Glomerular endothelial cell (primary cell): ENCODE data around the gene PAXX. TPM values are rescaled to one million over a fixed set of nuclear protein-coding genes. Genes with fewer than 3 reads are reported as not detected.
"Not testable (repeated sequence)": the region's sequence is repeated elsewhere in the genome, so short reads cannot be mapped to it uniquely, and the experiment has no call there.

ENCODE experiments used
- DNase-seq: peaks from one replicate; pipeline ENCODE4 v3.0.0-alpha.2; 2011; ENCODE audit warnings: low read depth, low spot score; ENCODE audit errors: extremely low read depth
- total RNA-seq: library from RNA; depleted of rRNA; stranded (reverse); fragments of >200 nt; gene quantifications from 2 replicates; pipeline ENCODE4 v1.2.3, GENCODE V29; 2015

Gene PAXX
- total RNA-seq, 1 donor from 2014 or later = 47.2 TPM

GRCh38 chr9:136997830-136998234 lies 5.6 kb downstream of the PAXX start:
- no peak for DNase-seq

- no peak for DNase-seq
These were observed 8.1 kb downstream of the PAXX start for GRCh38 chr9:137000177-137000930.

GRCh38 chr9:137001857-137002645 lies 9.8 kb downstream of the PAXX start:
- no peak for DNase-seq

- no peak for DNase-seq
These were observed 10.4 kb downstream of the PAXX start for GRCh38 chr9:137002646-137003041.

GRCh38 chr9:137004285-137004684 lies 12.1 kb downstream of the PAXX start:
- not testable (repeated sequence) for DNase-seq

GRCh38 chr9:137006116-137007003 lies 14.1 kb downstream of the PAXX start:
- DNase-seq = no peak

- no peak for DNase-seq
These were observed 15.0 kb downstream of the PAXX start for GRCh38 chr9:137007108-137007815.

- DNase-seq = no peak
These were observed 15.6 kb downstream of the PAXX start for GRCh38 chr9:137007816-137008270.

- no peak for DNase-seq
These were observed 16.1 kb downstream of the PAXX start for GRCh38 chr9:137008312-137008711.

DNA sequence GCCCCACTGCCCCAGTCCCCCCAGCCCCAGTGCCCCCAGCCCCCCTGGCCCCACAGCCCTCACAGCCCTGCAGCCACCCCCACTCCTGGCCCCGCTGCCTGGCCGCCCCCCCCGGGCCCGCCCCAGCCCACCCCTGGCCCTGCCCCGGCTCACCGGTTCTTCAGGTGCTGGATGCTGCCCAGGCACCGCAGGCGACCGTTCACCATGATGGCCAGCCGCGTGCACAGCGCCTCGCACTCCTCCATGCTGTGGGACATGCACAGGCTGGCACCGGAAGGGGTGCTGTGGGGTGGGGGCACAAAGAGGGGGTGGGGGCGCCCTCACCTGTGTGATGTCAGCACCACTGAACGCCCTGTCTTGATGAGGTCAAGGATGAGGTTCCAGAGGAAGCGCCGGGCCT lies 17.0 kb downstream of the PAXX start:
- no peak for DNase-seq

GRCh38 chr9:137009938-137010732 lies 17.9 kb downstream of the PAXX start:
- DNase-seq = no peak

DNA sequence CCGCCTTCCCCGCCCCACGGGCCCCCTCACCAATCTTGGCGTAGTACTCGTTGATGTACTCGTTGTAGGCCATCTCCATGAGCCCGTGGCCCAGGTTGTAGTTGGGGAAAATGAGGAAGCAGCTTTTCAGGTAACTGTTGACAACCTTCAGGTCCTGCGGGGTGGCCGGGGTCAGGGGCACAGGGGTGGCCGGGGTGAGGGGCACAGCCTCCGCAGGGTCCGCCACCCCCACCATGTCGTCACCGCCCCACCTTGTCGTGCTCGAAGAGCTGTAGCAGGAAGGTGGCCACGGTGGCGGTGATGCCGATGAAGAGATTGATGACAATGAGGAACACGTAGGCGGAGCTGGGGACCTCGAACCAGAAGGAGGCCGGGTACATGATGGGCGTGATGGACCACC lies 18.9 kb downstream of the PAXX start:
- no peak for DNase-seq

GRCh38 chr9:137011907-137012675 lies 19.9 kb downstream of the PAXX start:
- DNase-seq = no peak

DNA sequence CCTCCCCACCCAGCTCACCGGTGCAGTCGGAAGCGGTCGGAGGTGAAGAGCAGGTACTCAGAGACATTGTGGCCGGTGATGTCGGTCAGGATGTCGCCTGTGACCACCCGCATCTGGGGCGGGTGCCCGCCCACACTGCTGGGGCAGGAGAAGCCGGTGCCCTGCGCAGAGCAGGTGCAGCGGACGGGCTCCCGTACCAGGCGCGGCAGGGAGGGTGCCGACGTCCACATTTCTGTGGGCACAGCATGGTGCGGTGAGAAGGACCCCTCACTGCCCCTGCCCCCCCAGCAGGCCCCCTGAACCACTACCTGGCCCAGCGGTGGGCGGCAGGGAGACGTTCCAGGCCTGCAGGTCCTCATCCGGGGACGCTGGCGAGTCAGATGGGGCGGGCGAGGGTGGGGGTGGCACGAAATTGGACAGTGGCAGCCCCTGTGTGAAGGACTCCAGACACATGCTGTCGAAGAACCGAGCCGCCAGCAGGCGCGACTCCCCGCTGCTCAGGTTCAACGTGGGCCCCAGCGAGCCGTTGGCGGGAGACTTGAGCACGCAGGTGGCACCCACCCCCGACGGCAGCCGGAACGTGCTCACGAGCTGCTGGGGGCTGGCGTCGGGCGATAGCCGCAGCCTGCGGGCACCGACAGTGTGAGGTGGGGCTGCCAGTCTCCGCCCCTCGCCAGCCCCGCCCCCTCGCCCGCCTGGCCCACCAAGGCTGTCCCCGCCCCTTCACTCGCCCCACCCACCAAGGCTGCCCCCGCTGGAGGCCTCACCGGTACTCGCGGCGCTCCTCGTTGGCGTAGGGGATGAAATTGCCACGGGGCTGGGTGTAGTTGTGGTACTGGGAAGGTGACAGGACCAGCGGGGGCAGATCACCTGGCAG lies 20.7 kb downstream of the PAXX start:
- DNase-seq = no peak

DNA sequence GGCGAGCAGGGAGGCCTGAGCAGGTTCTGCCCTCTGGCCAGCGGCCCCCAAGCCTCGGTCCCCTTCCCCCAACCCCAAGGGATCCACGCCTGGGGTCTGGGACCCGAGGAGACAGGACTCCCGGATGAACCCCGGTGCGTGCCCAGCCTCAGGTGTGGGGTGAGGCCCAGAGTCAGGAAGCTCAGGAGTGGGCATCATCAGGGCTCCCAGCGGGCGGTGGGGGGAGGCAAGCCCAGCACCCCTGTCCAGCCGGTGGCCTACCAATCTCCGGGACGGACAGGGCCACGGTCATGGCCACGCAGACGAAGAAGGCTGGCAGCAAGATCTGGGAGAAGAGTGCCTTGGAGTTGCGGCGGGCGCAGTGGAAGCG lies 21.3 kb downstream of the PAXX start:
- no peak for DNase-seq

GRCh38 chr9:137014166-137014565 lies 21.9 kb downstream of the PAXX start:
- DNase-seq = no peak

GRCh38 chr9:137014776-137015539 lies 22.7 kb downstream of the PAXX start:
- no peak for DNase-seq
